Left lung (tissue), 10 donors: Measurements from ENCODE around the gene APOBEC3B. TPM values are rescaled to one million over a fixed set of nuclear protein-coding genes. Genes with fewer than 3 reads are reported as not detected.
"Not testable (repeated sequence)": the region's sequence is repeated elsewhere in the genome, so short reads cannot be mapped to it uniquely, and the experiment has no call there.

ENCODE experiments used
- ATAC-seq: fragments of 200-7000 bp; cut with Tn5 transposase; one replicate; pipeline ENCODE4 v1.9.1; 2020; ENCODE audit warnings: moderate library complexity
- DNase-seq, 4 donors: peaks; one replicate each; pipeline ENCODE4 v3.0.0-alpha.2; 2013 to 2020
- H3K27ac ChIP-seq, 2 donors: fragments of 200-600 bp; sonication (generic) in 1 of 2; one replicate each; pipeline versions ENCODE4 v1.5.0 to v1.8.0; 2020 to 2021
- H3K27me3 ChIP-seq, 2 donors: fragments of 200-600 bp; sonication (generic) in 1 of 2; one replicate each; pipeline versions ENCODE4 v1.5.0 to v1.8.0; 2020 to 2021
- H3K36me3 ChIP-seq, 2 donors: fragments of 200-600 bp; sonication (generic) in 1 of 2; one replicate each; pipeline versions ENCODE4 v1.5.0 to v1.8.0; 2020 to 2021
- H3K4me1 ChIP-seq, 2 donors: fragments of 200-600 bp; one replicate each; pipeline ENCODE4 v1.8.0; 2021
- H3K4me3 ChIP-seq, 2 donors: fragments of 200-600 bp; sonication (generic) in 1 of 2; one replicate each; pipeline versions ENCODE4 v1.5.0 to v1.8.0; 2020 to 2021; ENCODE audit warnings: mild to moderate bottlenecking in 1 of 2
- H3K9me3 ChIP-seq, 2 donors: fragments of 200-600 bp; sonication (generic) in 1 of 2; one replicate each; pipeline versions ENCODE4 v1.5.0 to v1.8.0; 2020 to 2021
- CTCF ChIP-seq, 2 donors: fragments of 200-600 bp; sonication (generic) in 1 of 2; IDR thresholded peaks; one replicate each; pipeline versions ENCODE4 v1.5.0 to v1.8.0; 2021; ENCODE audit warnings: antibody characterized with exemption in 2 of 2
- intact Hi-C, 2 donors: fragments of 100-400 bp; cut with DNase I; formaldehyde crosslinking; loops; one replicate each; pipeline versions ENCODE4 v1.11.2 to v1.14.2; 2022
- polyA plus RNA-seq, 6 donors: library from polyadenylated mRNA; unstranded; fragments of 120-200 nt; gene quantifications; one replicate each; pipeline ENCODE4 v1.2.1, GENCODE V29; 2013; ENCODE audit not compliant: insufficient read length in 6 of 6
- total RNA-seq, 2 donors: library from RNA; stranded (reverse); fragmentation: NEBNext Ultra II Directional; extraction: Animal tissue kit (Norgen Biotek cat#: 25700); gene quantifications; one replicate each; pipeline ENCODE4 v1.2.1, GENCODE V29; 2021
- donor health status: DM: no; HTN: yes; CAD: no.
- donor health status: DM: no; HTN: no; CAD: no.

Gene APOBEC3B
- total and polyA plus RNA-seq, 8 donors: 1.9 to 9.8 (median 7.2) TPM

GRCh38 chr22:38941488-38941987, 40.6 kb upstream of the APOBEC3B start:
- no peaks in the 10 kb centered on the region for H3K36me3 ChIP-seq
- ATAC-seq (peak; percentile 79), DNase-seq (peak in 2 of 4 donors; percentile 75 to 80)
- peak overlapping the region in 1 of 2 donors; percentile 7 for H3K4me3 ChIP-seq
- peak overlapping the region; percentile 8 to 87 for H3K27ac ChIP-seq
- TF ChIP-seq CTCF (IDR thresholded peaks at IDR 0.05): no peak
- no peaks in the 10 kb centered on the region for H3K9me3 ChIP-seq
- peaks cover 0 to 6% of the 10 kb centered on the region in 2 donors for H3K27me3 ChIP-seq
- peaks cover 0 to 43% of the 10 kb centered on the region in 2 donors for H3K4me1 ChIP-seq
- intact Hi-C loops: no loop called here

DNA sequence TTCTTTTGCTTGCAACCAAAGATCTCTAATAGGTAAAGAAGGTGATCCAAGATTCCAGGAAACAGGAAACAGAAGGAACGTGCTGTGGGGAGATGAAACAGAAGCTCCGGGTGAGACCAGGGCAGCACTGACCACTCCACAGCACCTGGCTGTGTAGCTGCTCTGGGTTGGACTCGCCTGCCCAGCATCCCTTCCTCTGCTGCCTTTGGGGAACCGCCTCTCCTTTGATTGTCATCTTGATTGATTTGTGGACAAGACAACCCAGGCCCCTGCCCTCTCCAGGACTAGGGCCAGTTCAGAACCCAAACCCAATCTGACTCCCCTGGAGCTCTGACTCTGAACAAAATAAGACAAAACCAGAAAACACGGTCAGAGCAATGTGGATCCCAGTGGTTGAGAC, 39.4 kb upstream of the APOBEC3B start:
- Histone ChIP-seq H3K27me3 (peaks cover 0 to 6% of the 10 kb centered on the region in 2 donors), H3K9me3 (no peaks in the 10 kb centered on the region), H3K4me3 (no peak overlapping the region), H3K27ac (peak overlapping the region in 1 of 2 donors; percentile 87), H3K4me1 (peaks cover 0 to 43% of the 10 kb centered on the region in 2 donors), H3K36me3 (no peaks in the 10 kb centered on the region)
- ATAC-seq (no peak), DNase-seq (peak in 1 of 4 donors; percentile 10)
- TF ChIP-seq CTCF (IDR thresholded peaks at IDR 0.05): no peak
- intact Hi-C loops: no loop called here

DNA sequence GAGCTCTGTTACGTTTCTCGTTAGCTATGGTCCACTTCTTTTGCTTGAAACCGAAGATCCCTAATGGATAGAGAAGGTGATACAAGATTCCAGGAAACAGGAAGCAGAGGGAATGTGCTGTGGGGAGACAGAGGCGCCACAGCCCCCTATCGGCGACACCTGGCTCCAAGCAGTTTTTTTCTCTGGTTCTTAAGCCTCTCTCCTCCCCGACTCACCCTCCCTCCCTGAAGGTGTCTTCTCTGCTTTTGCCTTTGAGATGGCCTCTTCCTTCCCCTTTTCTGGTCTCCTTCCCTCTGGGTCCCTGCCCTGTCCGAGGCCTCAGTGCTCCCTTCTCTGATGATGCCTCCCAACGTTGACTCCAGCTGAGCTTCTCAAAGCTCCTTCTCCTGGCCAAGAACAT, 38.9 kb upstream of the APOBEC3B start:
- no peak for TF ChIP-seq CTCF (IDR thresholded peaks at IDR 0.05)
- Histone ChIP-seq H3K9me3 (no peaks in the 10 kb centered on the region), H3K27ac (peak overlapping the region in 1 of 2 donors; percentile 87), H3K27me3 (peaks cover 0 to 6% of the 10 kb centered on the region in 2 donors), H3K4me1 (peaks cover 0 to 43% of the 10 kb centered on the region in 2 donors), H3K4me3 (no peak overlapping the region), H3K36me3 (no peaks in the 10 kb centered on the region)
- intact Hi-C loops: no loop called here
- DNase-seq (peak in 1 of 4 donors; percentile 22), ATAC-seq (no peak)

DNA sequence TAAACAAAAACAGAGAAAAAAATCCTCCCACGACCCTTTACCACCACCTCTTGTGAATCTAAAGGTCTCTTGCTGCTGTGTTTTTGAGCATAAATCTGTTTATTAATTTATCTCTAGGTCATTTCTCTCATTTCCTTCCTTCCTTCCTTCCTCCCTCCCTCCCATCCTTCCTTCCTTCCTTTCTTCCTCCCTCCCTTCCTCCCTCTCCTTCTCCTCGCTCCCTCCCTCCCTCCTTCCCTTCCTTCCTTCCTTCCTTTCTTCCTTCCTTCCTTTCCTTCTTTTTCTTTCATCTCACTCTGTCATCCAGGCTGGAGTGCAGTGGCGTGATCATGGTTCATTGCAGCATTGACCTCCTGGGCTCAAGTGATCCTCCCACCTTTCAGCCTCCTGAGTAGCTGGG, 38.3 kb upstream of the APOBEC3B start:
- H3K27ac ChIP-seq: peak overlapping the region in 1 of 2 donors; percentile 87
- H3K27me3 ChIP-seq: peaks cover 0 to 6% of the 10 kb centered on the region in 2 donors
- no peak for TF ChIP-seq CTCF (IDR thresholded peaks at IDR 0.05)
- intact Hi-C loops: no loop called here
- peaks cover 0 to 43% of the 10 kb centered on the region in 2 donors for H3K4me1 ChIP-seq
- no peaks in the 10 kb centered on the region for H3K36me3 ChIP-seq
- no peaks in the 10 kb centered on the region for H3K9me3 ChIP-seq
- no peak overlapping the region for H3K4me3 ChIP-seq
- DNase-seq (no peak), ATAC-seq (no peak)

DNA sequence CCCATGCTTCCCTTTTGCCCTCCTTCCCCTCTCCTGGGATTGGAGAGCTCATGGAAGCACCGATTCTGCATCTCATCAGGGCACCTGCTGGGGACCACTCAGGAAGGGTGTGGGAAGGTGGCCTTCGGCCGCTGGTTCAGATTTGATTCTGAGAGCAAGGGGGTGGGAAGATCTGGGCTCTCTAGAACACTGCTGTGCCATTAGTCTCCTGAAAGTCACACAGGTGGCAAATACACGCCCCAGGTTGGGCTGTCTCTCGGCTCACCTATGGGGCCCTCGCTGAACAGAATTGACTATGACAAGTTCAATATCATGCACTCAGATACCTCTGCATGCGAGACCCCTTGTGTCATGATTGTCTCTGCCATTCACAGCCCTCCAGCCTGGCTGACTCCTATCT, 37.5 kb upstream of the APOBEC3B start:
- ATAC-seq: no peak
- no peak overlapping the region for H3K4me3 ChIP-seq
- peak in 2 of 4 donors; percentile 18 to 27 for DNase-seq
- H3K9me3 ChIP-seq: no peaks in the 10 kb centered on the region
- H3K4me1 ChIP-seq: peaks cover 0 to 43% of the 10 kb centered on the region in 2 donors
- TF ChIP-seq CTCF (IDR thresholded peaks at IDR 0.05): no peak
- no peaks in the 10 kb centered on the region for H3K36me3 ChIP-seq
- peaks cover 0 to 6% of the 10 kb centered on the region in 2 donors for H3K27me3 ChIP-seq
- intact Hi-C loops: no loop called here
- peak overlapping the region in 1 of 2 donors; percentile 87 for H3K27ac ChIP-seq

- H3K27me3 ChIP-seq, H3K4me3 ChIP-seq, intact Hi-C loops: not testable (repeated sequence)
These were observed 36.3 kb upstream of the APOBEC3B start for GRCh38 chr22:38945706-38946338.

More at GRCh38 chr22:38945706-38946338, 36.3 kb upstream of the APOBEC3B start:
- not testable (repeated sequence) for H3K9me3 ChIP-seq, ATAC-seq, H3K36me3 ChIP-seq
- DNase-seq: peak in 1 of 4 donors; percentile 17
- Histone ChIP-seq H3K27ac (peak overlapping the region in 1 of 2 donors; percentile 35), H3K4me1 (peaks cover 0 to 41% of the 10 kb centered on the region in 2 donors)
